ENCODE results near the gene ATP5PD. TPM values are rescaled to one million over a fixed set of nuclear protein-coding genes. Genes with fewer than 3 reads are reported as not detected.

ATP5PD gene
- total and polyA plus RNA-seq, 2 of the 8 experiments (the other 6 are each of a cell fraction or from before 2014, with no cell fraction given): 335 to 407 TPM

DNA sequence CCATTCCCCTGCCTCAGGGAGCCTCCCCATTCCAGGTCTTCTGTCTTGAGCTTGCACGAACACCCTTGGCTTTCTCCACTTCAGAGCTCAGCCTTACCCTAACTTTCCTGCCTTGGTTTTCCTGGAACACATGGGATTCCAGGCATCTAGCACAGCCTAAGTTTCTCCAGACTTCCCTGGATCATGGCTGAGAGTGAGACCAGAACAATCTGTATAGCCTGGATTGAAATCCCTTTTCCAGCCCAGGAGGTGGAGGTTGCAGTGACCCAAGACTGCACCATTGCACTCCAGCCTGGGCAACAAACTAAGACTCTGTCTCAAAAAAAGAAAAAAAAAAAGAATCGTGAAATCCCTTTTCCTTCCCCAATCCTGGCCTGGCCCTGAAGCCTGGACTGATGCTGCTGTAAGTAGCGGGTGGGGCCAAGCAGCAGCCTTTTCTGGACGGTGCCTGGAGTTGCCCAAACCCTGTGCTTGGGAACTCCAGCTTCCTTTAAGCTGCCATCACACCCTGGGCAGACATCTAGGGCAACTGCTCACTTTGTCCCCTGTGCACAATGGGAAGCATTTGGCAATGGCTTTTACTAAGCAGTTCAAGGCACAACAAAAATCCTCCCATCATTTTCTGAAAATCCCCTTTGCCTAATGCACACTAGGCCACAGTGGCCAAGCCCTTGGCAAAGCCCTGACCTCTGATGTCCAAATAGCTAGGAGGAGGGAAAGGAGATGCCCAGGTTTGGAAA, 29.0 kb upstream of the ATP5PD start:
- ChIA-PET CTCF (ENCODE audit: partially characterized antibody) (interaction anchor here (0.6 to 7.6 kb wide), 12 partner anchors 9 to 337 kb away, joined by 3 to 45 read pairs (median 4); no protein-coding TSS in a partner anchor), POLR2A (ENCODE audit: partially characterized antibody) (interaction anchor here (1.2 to 1.3 kb wide), 3 partner anchors 30 to 79 kb away, joined by 3 read pairs; partner anchors contain the start of genes JPT1 and NT5C)
- Histone ChIP-seq H2AFZ (ENCODE audit: low read length) (no peak overlapping the region), H3K23ac (ENCODE audit: insufficient read length) (no peak overlapping the region), H2BK20ac (ENCODE audit: low read length) (no peak overlapping the region), H3K18ac (ENCODE audit: extremely low read depth, low read length) (no peak overlapping the region), H4K91ac (replicated peaks; ENCODE audit: insufficient read length, low read length) (no peak overlapping the region), H3K36me3 (ENCODE audit: control insufficient read depth in 2 of 4, insufficient read depth in 4 of 4, low read length in 3 of 4) (no peaks in the 10 kb centered on the region), H3K4ac (replicated peaks; ENCODE audit: insufficient read length, low read depth, low read length) (no peak overlapping the region), H3K4me2 (ENCODE audit: insufficient read depth in 1 of 2, low read depth in 2 of 2, low read length in 2 of 2) (no peak overlapping the region), H4K20me1 (replicated peaks in 1 of 2; ENCODE audit: control insufficient read depth in 1 of 2, insufficient read depth in 2 of 2, low read length in 2 of 2) (no peaks in the 10 kb centered on the region), H3K9ac (replicated peaks in 1 of 4; ENCODE audit: extremely low read depth in 1 of 4, low read depth in 3 of 4, low read length in 3 of 4) (no peak overlapping the region), H3K4me1 (replicated peaks in 1 of 4; ENCODE audit: control insufficient read depth in 3 of 4, insufficient read depth in 4 of 4, low read length in 3 of 4) (peaks cover 0 to 13% (median 5%) of the 10 kb centered on the region in 4 experiments; a peak in 4 of 7 replicates), H2BK5ac (ENCODE audit: low read depth, low read length) (no peak overlapping the region), H3K4me3 (ENCODE audit: extremely low read depth in 1 of 4, insufficient read depth in 2 of 4, low read depth in 3 of 4, low read length in 4 of 4) (no peak overlapping the region), H4K5ac (ENCODE audit: insufficient read length, low read depth, low read length) (no peak overlapping the region), H3K9me3 (ENCODE audit: insufficient read depth in 2 of 2, low read depth in 1 of 2, low read length in 1 of 2) (no peaks in the 10 kb centered on the region), H2BK15ac (ENCODE audit: low read length) (no peak overlapping the region), H4K8ac (ENCODE audit: extremely low read depth, insufficient read depth, low read length) (no peak overlapping the region), H2BK120ac (replicated peaks; ENCODE audit: low read depth, low read length) (no peak overlapping the region), H3K79me2 (ENCODE audit: control insufficient read depth in 1 of 2, insufficient read depth in 2 of 2, low read length in 2 of 2) (no peaks in the 10 kb centered on the region), H3K14ac (ENCODE audit: insufficient read length) (no peak overlapping the region), H3K23me2 (ENCODE audit: low read depth, low read length) (no peaks in the 10 kb centered on the region), H2BK12ac (ENCODE audit: low read depth, low read length) (no peak overlapping the region), H3K56ac (replicated peaks; ENCODE audit: insufficient read length, low read depth, low read length) (no peak overlapping the region), H3K27ac (ENCODE audit: low read depth, low read length) (no peak overlapping the region), H3K79me1 (ENCODE audit: low read depth, low read length) (no peaks in the 10 kb centered on the region), H2AK5ac (ENCODE audit: low read depth, low read length) (no peak overlapping the region), H3K27me3 (replicated peaks in 1 of 4; ENCODE audit: control insufficient read depth in 3 of 4, extremely low read depth in 1 of 4, insufficient read depth in 3 of 4, low read length in 3 of 4) (no peaks in the 10 kb centered on the region)
- 76% methylated on average over 4 of the region's 4 CpGs; no CpG with 5 or more reads in 1 of the 2 experiments for WGBS, 2 experiments (ENCODE audit: extremely low coverage in 1 of 2, insufficient coverage in 1 of 2, insufficient read length in 1 of 2, insufficient replicate concordance in 2 of 2, low coverage in 1 of 2, low lambda C conversion rate in 2 of 2, missing lambda C conversion rate in 1 of 2)
- DNase-seq (ENCODE audit: low read depth in 1 of 2, low spot score in 2 of 2): no peak
- FAIRE-seq: no peak
- TF ChIP-seq RBBP5 (IDR thresholded peaks at IDR 0.05; ENCODE audit: borderline replicate concordance, low read depth, low read length) (no peak), ZNF274 (IDR thresholded peaks at IDR 0.05; ENCODE audit: borderline replicate concordance, extremely low read depth, low read length) (no peak), KDM5A (IDR thresholded peaks at IDR 0.05; ENCODE audit: low read length) (no peak), MAFK (IDR thresholded peaks at IDR 0.05; ENCODE audit: low read depth, low read length) (no peak), POLR2AphosphoS5 (IDR thresholded peaks at IDR 0.05; ENCODE audit: low read depth, low read length) (no peak), ASH2L (IDR thresholded peaks at IDR 0.05; ENCODE audit: low read length) (no peak), TEAD4 (IDR thresholded peaks at IDR 0.05; ENCODE audit: low read depth, low read length) (no peak), RAD21 (IDR thresholded peaks at IDR 0.05 in 1 of 2, conservative IDR thresholded peaks at IDR 0.05 in 1 of 2; ENCODE audit: low read depth in 2 of 2, low read length in 2 of 2) (no peak), EP300 (IDR thresholded peaks at IDR 0.05; ENCODE audit: borderline replicate concordance in 1 of 2, low read depth in 2 of 2, low read length in 2 of 2) (no peak), SIN3A (conservative IDR thresholded peaks at IDR 0.05 in 1 of 2, IDR thresholded peaks at IDR 0.05 in 1 of 2; ENCODE audit: low read depth in 1 of 2, low read length in 2 of 2) (no peak)
- TF ChIP-seq, protein P1, sequence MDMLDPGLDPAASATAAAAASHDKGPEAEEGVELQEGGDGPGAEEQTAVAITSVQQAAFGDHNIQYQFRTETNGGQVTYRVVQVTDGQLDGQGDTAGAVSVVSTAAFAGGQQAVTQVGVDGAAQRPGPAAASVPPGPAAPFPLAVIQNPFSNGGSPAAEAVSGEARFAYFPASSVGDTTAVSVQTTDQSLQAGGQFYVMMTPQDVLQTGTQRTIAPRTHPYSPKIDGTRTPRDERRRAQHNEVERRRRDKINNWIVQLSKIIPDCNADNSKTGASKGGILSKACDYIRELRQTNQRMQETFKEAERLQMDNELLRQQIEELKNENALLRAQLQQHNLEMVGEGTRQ (IDR thresholded peaks at IDR 0.05; ENCODE audit: low read length): no peak
